Nephron progenitor cell (in vitro differentiated cells): ENCODE measurements around the gene HMOX2.

Source experiments
- DNase-seq: peaks from one replicate; pipeline ENCODE4 v3.0.0; 2021
- H3K27ac Mint-ChIP-seq: 2 replicates; pipeline ENCODE4 v1.8.0; 2021; ENCODE audit warnings: mild to moderate bottlenecking, moderate library complexity, mixed read lengths
- H3K27me3 Mint-ChIP-seq: 2 replicates; pipeline ENCODE4 v1.8.0; 2021; ENCODE audit warnings: mild to moderate bottlenecking, low read depth, mixed read lengths; ENCODE audit not compliant: poor library complexity
- H3K36me3 Mint-ChIP-seq: 2 replicates; pipeline ENCODE4 v1.8.0; 2021; ENCODE audit warnings: low read depth, mixed read lengths
- H3K4me1 Mint-ChIP-seq: 2 replicates; pipeline ENCODE4 v1.8.0; 2021; ENCODE audit warnings: mixed read lengths
- H3K4me3 Mint-ChIP-seq: 2 replicates; pipeline ENCODE4 v1.8.0; 2021; ENCODE audit warnings: mild to moderate bottlenecking, moderate library complexity, mixed read lengths
- H3K9me3 Mint-ChIP-seq: 2 replicates; pipeline ENCODE4 v1.8.0; 2021; ENCODE audit warnings: mild to moderate bottlenecking, moderate library complexity, mixed read lengths
- TF ChIP-seq, protein P1 (sequence below): fragments of 200-600 bp; sonication (generic); IDR thresholded peaks from 2 replicates; pipeline ENCODE4 v1.5.0; 2021; ENCODE audit warnings: antibody characterized with exemption

Gene HMOX2

DNA sequence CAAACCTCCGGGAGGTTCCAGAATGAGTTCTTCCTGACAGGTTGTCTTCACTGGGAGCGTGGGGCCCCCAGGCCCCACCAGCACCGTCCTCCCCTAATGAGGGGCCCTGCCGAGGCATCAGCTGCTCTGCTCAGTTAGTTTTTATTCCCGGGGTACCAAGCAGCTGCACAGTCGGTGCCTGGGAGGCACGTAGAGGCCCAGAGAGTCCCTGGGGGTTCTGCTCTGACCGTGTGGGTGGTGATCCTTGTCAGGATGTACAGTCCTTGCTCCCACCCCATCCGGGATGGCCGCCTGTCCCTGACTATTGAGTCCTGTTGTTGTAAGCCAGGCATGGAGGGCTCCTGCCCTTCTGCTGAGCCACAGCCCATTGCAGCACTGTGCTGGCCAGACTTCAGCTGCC is 20.2 kb upstream of the HMOX2 start:
- H3K27ac Mint-ChIP-seq: no peak overlapping the region
- peaks cover 49% of the 10 kb centered on the region for H3K36me3 Mint-ChIP-seq
- no peaks in the 10 kb centered on the region for H3K9me3 Mint-ChIP-seq
- H3K4me3 Mint-ChIP-seq: no peak overlapping the region
- TF ChIP-seq, protein P1, sequence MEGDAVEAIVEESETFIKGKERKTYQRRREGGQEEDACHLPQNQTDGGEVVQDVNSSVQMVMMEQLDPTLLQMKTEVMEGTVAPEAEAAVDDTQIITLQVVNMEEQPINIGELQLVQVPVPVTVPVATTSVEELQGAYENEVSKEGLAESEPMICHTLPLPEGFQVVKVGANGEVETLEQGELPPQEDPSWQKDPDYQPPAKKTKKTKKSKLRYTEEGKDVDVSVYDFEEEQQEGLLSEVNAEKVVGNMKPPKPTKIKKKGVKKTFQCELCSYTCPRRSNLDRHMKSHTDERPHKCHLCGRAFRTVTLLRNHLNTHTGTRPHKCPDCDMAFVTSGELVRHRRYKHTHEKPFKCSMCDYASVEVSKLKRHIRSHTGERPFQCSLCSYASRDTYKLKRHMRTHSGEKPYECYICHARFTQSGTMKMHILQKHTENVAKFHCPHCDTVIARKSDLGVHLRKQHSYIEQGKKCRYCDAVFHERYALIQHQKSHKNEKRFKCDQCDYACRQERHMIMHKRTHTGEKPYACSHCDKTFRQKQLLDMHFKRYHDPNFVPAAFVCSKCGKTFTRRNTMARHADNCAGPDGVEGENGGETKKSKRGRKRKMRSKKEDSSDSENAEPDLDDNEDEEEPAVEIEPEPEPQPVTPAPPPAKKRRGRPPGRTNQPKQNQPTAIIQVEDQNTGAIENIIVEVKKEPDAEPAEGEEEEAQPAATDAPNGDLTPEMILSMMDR: no peak
- H3K27me3 Mint-ChIP-seq: peaks cover 5% of the 10 kb centered on the region
- peaks cover 3% of the 10 kb centered on the region for H3K4me1 Mint-ChIP-seq
- DNase-seq: no peak

DNA sequence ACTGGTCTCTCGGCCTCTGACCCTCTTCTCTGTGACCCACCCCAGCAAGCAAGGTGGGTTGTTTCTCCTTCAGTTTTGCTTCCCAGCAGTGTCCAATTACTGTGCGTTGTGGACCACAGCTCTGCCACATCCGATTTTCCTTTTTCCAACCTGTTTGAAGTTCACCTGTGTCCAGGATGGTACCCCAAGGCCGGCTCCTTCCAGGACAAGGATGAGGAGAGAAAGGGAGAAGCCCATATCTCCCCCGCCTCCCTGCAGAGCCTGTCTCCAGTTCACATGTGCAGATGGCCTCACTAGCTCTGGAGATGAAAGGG is 15.3 kb upstream of the HMOX2 start:
- H3K4me1 Mint-ChIP-seq: peaks cover 11% of the 10 kb centered on the region

DNA sequence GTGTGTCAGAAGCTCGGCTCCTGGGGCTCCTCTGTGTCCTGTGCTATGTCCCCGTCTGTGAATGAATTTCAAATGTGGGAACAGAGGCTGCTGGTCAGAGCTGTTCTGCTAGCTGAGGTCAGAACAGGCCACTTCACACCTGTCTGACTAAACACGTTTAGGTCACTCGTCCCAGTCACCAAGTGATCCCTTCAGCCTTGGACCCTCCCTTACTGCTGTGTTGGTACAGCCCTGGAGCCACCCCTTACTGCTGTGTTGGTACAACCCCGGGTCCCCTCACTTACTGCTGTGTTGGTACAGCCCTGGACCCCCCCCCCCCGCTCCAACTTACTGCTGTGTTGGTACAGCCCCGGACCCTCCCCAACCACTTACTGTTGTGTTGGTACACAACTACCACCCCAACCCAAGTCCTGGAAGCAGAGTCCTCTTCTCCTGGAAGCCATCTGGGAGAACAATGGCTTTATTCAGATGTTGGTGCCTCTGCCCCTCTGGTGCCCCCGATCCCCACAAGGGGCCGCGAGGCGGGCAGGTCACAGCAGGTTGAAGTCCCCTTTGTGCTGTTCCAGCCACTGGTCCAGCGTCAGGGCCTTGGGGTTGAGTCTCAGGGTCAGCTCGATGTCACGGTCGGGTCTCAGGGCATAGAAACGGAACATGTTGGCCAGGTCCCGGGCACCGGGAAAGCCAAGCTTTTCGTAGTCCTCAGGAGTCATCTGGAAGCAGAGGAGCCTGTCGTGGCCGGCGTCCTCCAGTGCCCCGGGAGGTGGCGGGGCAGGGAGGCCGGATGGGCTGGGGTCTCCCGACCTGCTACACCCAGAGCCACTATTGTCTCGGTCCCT is 14.7 kb upstream of the HMOX2 start:
- peaks cover 11% of the 10 kb centered on the region for H3K4me1 Mint-ChIP-seq
- TF ChIP-seq, protein P1: no peak

More for the DNA sequence above, 15.3 kb upstream of the HMOX2 start:
- H3K27ac Mint-ChIP-seq: peak overlapping the region; percentile 95
- H3K4me3 Mint-ChIP-seq: no peak overlapping the region
- H3K27me3 Mint-ChIP-seq: peaks cover 3% of the 10 kb centered on the region
- H3K9me3 Mint-ChIP-seq: no peaks in the 10 kb centered on the region
- no peak for DNase-seq
- peaks cover 43% of the 10 kb centered on the region for H3K36me3 Mint-ChIP-seq
- TF ChIP-seq, protein P1: no peak

DNA sequence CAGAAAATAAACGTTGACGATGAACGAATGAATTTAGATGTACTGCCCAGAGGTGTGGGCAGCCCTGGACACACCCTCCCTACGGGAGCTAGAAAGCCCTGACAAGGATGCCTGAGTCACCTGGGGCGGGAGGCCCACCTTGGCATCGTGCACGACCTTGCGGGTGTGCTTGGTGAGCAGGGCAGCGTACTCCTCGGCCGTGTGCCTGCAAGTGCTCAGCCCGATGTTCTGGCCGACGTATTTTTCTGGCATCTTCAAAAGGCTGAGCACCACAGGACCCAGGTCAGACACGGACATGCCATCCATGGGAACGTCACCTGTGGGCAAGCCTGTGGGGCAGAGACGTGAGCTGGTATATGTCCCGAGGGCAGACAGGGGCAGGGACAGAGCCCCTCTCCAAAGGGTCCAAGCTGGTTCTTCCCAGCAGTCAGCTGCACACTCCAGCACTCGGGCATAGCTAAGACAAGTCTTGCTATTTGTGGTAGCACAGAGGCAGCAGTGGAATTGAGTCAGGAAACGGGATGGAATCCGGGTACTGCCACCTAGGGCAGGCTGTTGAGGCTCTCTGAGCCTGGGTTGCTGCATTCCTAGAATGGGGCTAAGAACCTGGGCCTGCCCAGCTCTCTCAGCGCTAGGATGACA is 12.6 kb upstream of the HMOX2 start:
- Mint-ChIP-seq H3K36me3 (peaks cover 43% of the 10 kb centered on the region), H3K9me3 (no peaks in the 10 kb centered on the region), H3K4me3 (no peak overlapping the region), H3K27ac (peak overlapping the region; percentile 98), H3K4me1 (peaks cover 11% of the 10 kb centered on the region), H3K27me3 (peaks cover 7% of the 10 kb centered on the region)
- DNase-seq: no peak
- TF ChIP-seq, protein P1: no peak

More for the DNA sequence above, 14.7 kb upstream of the HMOX2 start:
- Mint-ChIP-seq H3K36me3 (peaks cover 41% of the 10 kb centered on the region), H3K27ac (peak overlapping the region; percentile 95), H3K27me3 (peaks cover 3% of the 10 kb centered on the region), H3K4me3 (no peak overlapping the region), H3K9me3 (no peaks in the 10 kb centered on the region)
- peak; percentile 23 for DNase-seq

DNA sequence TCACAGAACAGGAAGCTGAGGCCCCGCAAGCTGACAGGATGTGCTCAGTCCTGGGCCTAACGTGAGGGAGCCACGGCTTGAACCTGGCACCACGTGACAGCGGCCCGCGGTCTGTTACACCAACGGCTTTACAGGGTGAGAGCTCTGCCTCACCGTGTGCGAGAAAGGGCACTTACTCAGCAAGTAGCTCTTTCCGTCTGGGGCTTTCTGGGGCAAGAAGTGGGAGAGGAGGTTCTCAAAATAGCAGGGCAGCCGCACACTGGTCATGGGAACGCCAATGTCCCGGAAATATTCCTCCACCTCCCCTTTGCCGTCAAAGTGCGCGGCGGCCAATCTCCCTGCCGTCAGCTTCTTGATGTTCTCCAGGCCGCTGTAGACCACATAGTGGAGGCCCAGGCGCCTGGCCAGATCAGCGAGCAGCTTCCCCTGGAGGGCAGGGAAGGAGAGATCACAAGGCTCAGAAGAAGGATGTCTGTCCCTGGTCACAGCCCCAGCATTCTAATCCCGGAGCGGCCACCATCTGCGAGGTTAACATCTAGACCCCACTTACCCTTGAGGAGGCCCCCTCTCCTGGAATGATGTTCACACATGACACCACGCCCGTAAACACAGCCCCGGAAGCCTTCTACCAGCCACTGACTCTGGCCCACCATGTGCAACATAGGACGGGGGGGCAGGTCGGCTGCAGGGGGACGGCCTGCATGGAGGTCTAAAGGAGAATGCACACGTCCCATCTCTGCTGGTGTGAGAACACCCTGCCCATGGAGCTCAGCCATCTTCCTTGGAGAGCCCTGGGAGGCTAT is 10.0 kb upstream of the HMOX2 start:
- peaks cover 33% of the 10 kb centered on the region for H3K36me3 Mint-ChIP-seq
- no peak overlapping the region for H3K4me3 Mint-ChIP-seq
- no peak overlapping the region for H3K27ac Mint-ChIP-seq
- H3K4me1 Mint-ChIP-seq: peaks cover 5% of the 10 kb centered on the region
- no peak for DNase-seq
- H3K9me3 Mint-ChIP-seq: no peaks in the 10 kb centered on the region
- TF ChIP-seq, protein P1: no peak
- peaks cover 7% of the 10 kb centered on the region for H3K27me3 Mint-ChIP-seq
